NB4 (cell line): Measurements from ENCODE around the gene CD276.

Experiments used
- CTCF ChIP-seq: IDR thresholded peaks from one replicate; pipeline ENCODE4 v1.5.1; 2012; ENCODE audit warnings: low read depth, low read length
- POLR2A ChIP-seq: IDR thresholded peaks from 2 replicates; pipeline ENCODE4 v1.6.1; 2011; ENCODE audit warnings: mild to moderate bottlenecking; ENCODE audit not compliant: insufficient read length; ENCODE audit errors: extremely low read depth
- TF ChIP-seq, protein P1 (sequence below): IDR thresholded peaks from 2 replicates; pipeline ENCODE4 v1.6.1; 2011; ENCODE audit warnings: low read depth, low read length

DNA sequence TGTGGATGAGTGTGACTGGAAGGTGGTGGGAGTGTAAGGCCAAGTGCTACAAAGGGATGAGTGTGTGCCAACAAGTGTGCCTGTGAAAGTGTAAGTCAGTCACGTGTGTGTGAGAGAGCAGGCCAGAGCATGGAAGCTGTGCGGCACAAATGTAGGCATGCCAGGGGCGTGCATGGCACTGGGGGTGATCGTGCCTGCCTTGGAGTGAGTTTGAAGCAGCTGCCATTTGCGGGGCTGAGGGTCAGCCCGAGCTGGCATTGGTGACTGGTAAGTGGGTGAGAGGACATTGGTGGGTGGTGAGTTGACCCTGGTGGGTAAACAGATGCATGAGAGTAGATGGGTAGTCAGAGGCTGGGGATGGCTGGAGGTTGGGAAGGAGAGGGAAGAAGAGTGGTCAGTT, 24.5 kb downstream of the CD276 start:
- no peak for TF ChIP-seq POLR2A
- TF ChIP-seq CTCF, result no peak
- TF ChIP-seq, protein P1, sequence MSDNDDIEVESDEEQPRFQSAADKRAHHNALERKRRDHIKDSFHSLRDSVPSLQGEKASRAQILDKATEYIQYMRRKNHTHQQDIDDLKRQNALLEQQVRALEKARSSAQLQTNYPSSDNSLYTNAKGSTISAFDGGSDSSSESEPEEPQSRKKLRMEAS, result no peak
